ENCODE results near the gene TBCB.

GRCh38 chr19:36079389-36079945, 35.8 kb upstream of the TBCB start:
- TF ChIP-seq CTCF (IDR thresholded peaks at IDR 0.05; ENCODE audit: poor library complexity): no peak
- TF ChIP-seq EZH2 (IDR thresholded peaks at IDR 0.05; ENCODE audit: borderline replicate concordance): no peak
- no peak for TF ChIP-seq EZH2phosphoT487 (IDR thresholded peaks at IDR 0.05; ENCODE audit: low read depth, severe bottlenecking, unreplicated experiment)
